H1 (cell line): Measurements from ENCODE around the gene PKMYT1. TPM values are rescaled to one million over a fixed set of nuclear protein-coding genes. Genes with fewer than 3 reads are reported as not detected.

Experiments used
- BACH1 ChIP-seq: IDR thresholded peaks from 2 replicates; pipeline ENCODE4 v1.6.1; 2012; ENCODE audit warnings: low read length, improper control_type of control experiment
- CBX8 ChIP-seq: fragments of 300-800, 300-1000 bp; sonication (generic); IDR thresholded peaks from 2 replicates; pipeline ENCODE4 v1.7.1; 2016; ENCODE audit warnings: low read depth, low read length, borderline replicate concordance
- E2F6 ChIP-seq: IDR thresholded peaks from 2 replicates; pipeline ENCODE4 v1.6.1; 2012; ENCODE audit warnings: inconsistent platforms
- HDAC2 ChIP-seq, 2 experiments: fragments of 300-600 bp in 1 of 2; sonication (generic) in 1 of 2; IDR thresholded peaks; 2 replicates each; pipeline ENCODE4 v1.6.1; 2011 to 2012; ENCODE audit warnings: low read depth in 2 of 2, low read length in 2 of 2, mild to moderate bottlenecking in 2 of 2, moderate library complexity in 2 of 2, borderline replicate concordance in 1 of 2, inconsistent platforms in 1 of 2
- KDM1A ChIP-seq: fragments of 200-600, 300-600 bp; sonication (generic); IDR thresholded peaks from 2 replicates; pipeline ENCODE4 v1.7.1; 2016; ENCODE audit warnings: mild to moderate bottlenecking, low read length, borderline replicate concordance
- PHF8 ChIP-seq: fragments of 200-600 bp; sonication (generic); conservative IDR thresholded peaks from 2 replicates; pipeline ENCODE4 v1.7.1; 2012; ENCODE audit warnings: low read depth, mild to moderate bottlenecking, inconsistent platforms, low read length, moderate library complexity
- POU5F1 ChIP-seq: IDR thresholded peaks from 2 replicates; pipeline ENCODE4 v1.6.1; 2011; ENCODE audit warnings: low read depth, mild to moderate bottlenecking, low read length, moderate library complexity
- SIRT6 ChIP-seq: IDR thresholded peaks from one replicate; pipeline ENCODE4 v1.7.1; 2012; ENCODE audit warnings: low read length, inconsistent platforms
- TAF7 ChIP-seq: optimal IDR thresholded peaks from 2 replicates; pipeline ENCODE3; 2011; ENCODE audit warnings: low read depth, mild to moderate bottlenecking, inconsistent platforms, low read length, moderate library complexity, borderline replicate concordance
- YY1 ChIP-seq: IDR thresholded peaks from 2 replicates; pipeline ENCODE4 v1.6.1; 2011; ENCODE audit warnings: low read depth, mild to moderate bottlenecking, low read length
- ZNF274 ChIP-seq: IDR thresholded peaks from 2 replicates; pipeline ENCODE4 v1.7.0; 2012; ENCODE audit warnings: low read length, borderline replicate concordance; ENCODE audit errors: extremely low read depth
- polyA plus RNA-seq, 7 experiments: library from polyadenylated mRNA; depleted of rRNA in 3 of 7; stranded (reverse) in 5 of 7; unstranded in 2 of 7; fragments of >200 nt in 5 of 7; fragments of 200-250 nt in 2 of 7; gene quantifications; 1 replicate in 5 of 7; 2 replicates in 1 of 7; 4 replicates in 1 of 7; pipeline versions ENCODE4 v1.2.1 to v1.2.3, GENCODE V29; 2011 to 2013; ENCODE audit warnings: missing spikeins in 2 of 7, mixed read lengths in 2 of 7
- total RNA-seq: library from RNA; stranded (reverse); fragmentation: NEBNext Ultra II Directional; extraction: Animal tissue kit (Norgen Biotek cat#: 25700); gene quantifications from 2 replicates; pipeline ENCODE4 v1.2.1, GENCODE V29; 2021

PKMYT1 gene
- total and polyA plus RNA-seq, 2 of the 8 experiments (the other 6 are each of a cell fraction or from before 2014, with no cell fraction given): 74.7 to 85.2 TPM

- no peak for TF ChIP-seq POU5F1
- TF ChIP-seq E2F6: peak; percentile 47
- TF ChIP-seq ZNF274: no peak
- peak; percentile 20 for TF ChIP-seq TAF7
- TF ChIP-seq BACH1: peak; percentile 74; the same call in 1 of the 2 replicates
- peak; percentile 71 for TF ChIP-seq PHF8
- TF ChIP-seq YY1: no peak
- TF ChIP-seq CBX8: no peak
- peak in 1 of 2 experiments; percentile 24; a peak in 1 of 4 replicates for TF ChIP-seq HDAC2 (IDR thresholded peaks at IDR 0.05; ENCODE audit: borderline replicate concordance in 1 of 2, low read depth in 2 of 2, low read length in 2 of 2)
- no peak for TF ChIP-seq KDM1A
- TF ChIP-seq SIRT6: no peak
- TF ChIP-seq, all 59 proteins: peak for 15
Measured at GRCh38 chr16:2980227-2981176, at the start of gene PKMYT1 (continued).
